Measurements from ENCODE around the gene ZNF689. TPM values are rescaled to one million over a fixed set of nuclear protein-coding genes. Genes with fewer than 3 reads are reported as not detected.
A peak's percentile ranks its signal among the peaks of the same experiment; 100 is the strongest.

Gene ZNF689
- total and polyA plus RNA-seq, 2 of the 13 experiments (the other 11 are each of a cell fraction or from before 2014, with no cell fraction given), result 9.7 to 19.5 TPM

DNA sequence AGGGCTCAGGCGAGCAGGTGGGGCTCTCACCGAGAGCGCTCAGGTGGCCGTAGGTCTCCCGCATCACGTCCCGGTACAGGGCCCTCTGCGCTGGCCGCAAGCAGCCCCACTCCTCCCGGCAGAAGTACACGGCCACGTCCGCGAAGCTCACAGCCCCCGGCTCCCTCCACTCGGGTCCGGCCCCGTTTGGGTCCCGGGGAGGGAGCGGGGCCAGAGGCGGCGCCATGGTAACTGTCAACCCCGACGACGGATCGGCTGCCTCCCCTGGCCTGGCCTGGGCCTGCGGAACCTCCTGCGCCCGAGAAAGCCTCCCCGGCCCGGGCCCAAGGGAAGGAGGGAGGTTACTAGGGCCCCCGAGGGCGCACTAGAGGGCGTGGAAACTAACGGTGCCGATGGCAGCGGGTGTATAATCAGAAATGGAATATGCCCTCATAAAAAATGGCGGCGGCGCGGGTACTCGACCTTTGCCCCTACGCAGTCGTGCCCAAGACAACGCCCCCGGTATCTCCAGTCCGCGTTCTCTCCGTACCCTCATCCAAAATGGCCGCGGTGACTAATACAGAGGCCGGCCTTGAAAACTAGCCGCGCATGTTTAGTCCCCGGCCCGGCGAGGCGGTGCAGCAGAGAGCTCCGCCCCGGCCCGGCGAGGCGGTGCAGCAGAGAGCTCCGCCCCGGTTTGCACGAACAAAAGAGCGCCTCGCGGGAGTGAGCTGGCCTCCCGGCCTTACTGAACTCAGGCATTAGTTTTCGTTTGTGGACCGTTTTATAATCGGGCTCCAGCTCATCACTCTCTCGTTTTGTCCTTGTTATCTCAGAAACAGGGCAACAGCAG is 52.0 kb downstream of the ZNF689 start, which contains the start of gene ZNF764:
TSS of gene ZNF764 (minus strand) at position 418 of the 832 bp plus-strand sequence. CDS start at position 226, 192 bp downstream.
- ChIA-PET POLR2A (interaction anchor here (0.5 to 4.0 kb wide), 48 partner anchors 9 to 559 kb away, joined by 3 to 187 read pairs (median 5); partner anchors contain the start of genes ALDOA, DCTPP1, KAT8 and PRR14), CTCF (ENCODE audit: low intra/inter-chr PET ratio, low total read pairs) (interaction anchor here (1.1 kb wide), 2 partner anchors 23 to 40 kb away, joined by 3 to 4 read pairs; partner anchors contain the start of gene ZNF747)
- H3K36me3 ChIP-seq (replicated peaks in 1 of 2; ENCODE audit: control insufficient read depth in 1 of 2, insufficient read depth in 2 of 2, low read length in 2 of 2), result peaks cover 0 to 25% of the 10 kb centered on the region in 2 experiments; a peak in 4 of 5 replicates
- intact Hi-C loops (cut with micrococcal nuclease; ENCODE audit: unreplicated experiment) (loop anchor here (1.0 to 5.0 kb wide), 4 partner anchors 13 to 39 kb away; partner anchors contain the start of genes ZNF688, ZNF747 and ZNF768), in situ Hi-C loops (cut with HindIII; ENCODE audit: extremely low pct_ligation_motif_present, low pct_unique_long_range_greater_than_20kb) (no loop called here)
- 1% methylated on average over 43 of the region's 74 CpGs for WGBS (ENCODE audit: low lambda C conversion rate)
- no peaks in the 10 kb centered on the region for H4K20me1 ChIP-seq (ENCODE audit: insufficient read depth, low read length)
- FAIRE-seq (peak; percentile 93), ATAC-seq (peak; percentile 95), DNase-seq (ENCODE audit: low spot score) (peak; percentile 99)
- no peaks in the 10 kb centered on the region for H3K27me3 ChIP-seq (ENCODE audit: control insufficient read depth in 1 of 2, insufficient read depth in 2 of 2, low read length in 2 of 2)
- peak within 1 kb of the TSS; percentile 73 to 82 (median 82) for H3K4me3 ChIP-seq (replicated peaks in 1 of 3; ENCODE audit: insufficient read depth in 1 of 3, low read depth in 2 of 3, low read length in 3 of 3)
- peaks cover 40% of the 10 kb centered on the region for H3K4me1 ChIP-seq (ENCODE audit: insufficient read depth, low read length)
- peak within 1 kb of the TSS; percentile 95 for H3K9ac ChIP-seq (ENCODE audit: insufficient read depth, low read depth, low read length)
- H3K9me3 ChIP-seq (ENCODE audit: low read length), result no peaks in the 10 kb centered on the region
- peak within 1 kb of the TSS; percentile 95 for H3K27ac ChIP-seq (ENCODE audit: extremely low read length, insufficient read depth, low read length)
- peak within 1 kb of the TSS; percentile 78 for H2AFZ ChIP-seq (ENCODE audit: low read length)
- TSS peak; percentile 66 for BruUV-seq (replicated peaks)
- peaks cover 21% of the 10 kb centered on the region for H3K79me2 ChIP-seq (ENCODE audit: insufficient read depth, low read length)
- H3K4me2 ChIP-seq (ENCODE audit: low read depth, low read length), result peak within 1 kb of the TSS; percentile 93
- peak; percentile 77 for TF ChIP-seq ARNTL (CRISPR knock-in tag; IDR thresholded peaks at IDR 0.05)
- TF ChIP-seq, protein P1, sequence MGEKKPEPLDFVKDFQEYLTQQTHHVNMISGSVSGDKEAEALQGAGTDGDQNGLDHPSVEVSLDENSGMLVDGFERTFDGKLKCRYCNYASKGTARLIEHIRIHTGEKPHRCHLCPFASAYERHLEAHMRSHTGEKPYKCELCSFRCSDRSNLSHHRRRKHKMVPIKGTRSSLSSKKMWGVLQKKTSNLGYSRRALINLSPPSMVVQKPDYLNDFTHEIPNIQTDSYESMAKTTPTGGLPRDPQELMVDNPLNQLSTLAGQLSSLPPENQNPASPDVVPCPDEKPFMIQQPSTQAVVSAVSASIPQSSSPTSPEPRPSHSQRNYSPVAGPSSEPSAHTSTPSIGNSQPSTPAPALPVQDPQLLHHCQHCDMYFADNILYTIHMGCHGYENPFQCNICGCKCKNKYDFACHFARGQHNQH (CRISPR knock-in tag; IDR thresholded peaks at IDR 0.05), result peak; percentile 89
- TF ChIP-seq KMT2A (CRISPR knock-in tag; IDR thresholded peaks at IDR 0.05), result peak; percentile 69
- no peak for TF ChIP-seq ATM (IDR thresholded peaks at IDR 0.05; ENCODE audit: borderline replicate concordance)
- no peak for TF ChIP-seq RBM22 (optimal IDR thresholded peaks at IDR 0.05; ENCODE audit: low read length)
- peak; percentile 28 for TF ChIP-seq NCOA2 (CRISPR knock-in tag; IDR thresholded peaks at IDR 0.05)
- peak; percentile 90; the same call in 1 of the 2 replicates for TF ChIP-seq DNMT1 (CRISPR knock-in tag; IDR thresholded peaks at IDR 0.05)
- TF ChIP-seq ZNF678 (CRISPR knock-in tag; IDR thresholded peaks at IDR 0.05), result peak; percentile 76; the same call in 1 of the 2 replicates
- TF ChIP-seq ELF4 (CRISPR knock-in tag; IDR thresholded peaks at IDR 0.05; ENCODE audit: borderline replicate concordance), result no peak
- no peak for TF ChIP-seq ZNF557 (CRISPR knock-in tag; IDR thresholded peaks at IDR 0.05)
- TF ChIP-seq, protein P2, sequence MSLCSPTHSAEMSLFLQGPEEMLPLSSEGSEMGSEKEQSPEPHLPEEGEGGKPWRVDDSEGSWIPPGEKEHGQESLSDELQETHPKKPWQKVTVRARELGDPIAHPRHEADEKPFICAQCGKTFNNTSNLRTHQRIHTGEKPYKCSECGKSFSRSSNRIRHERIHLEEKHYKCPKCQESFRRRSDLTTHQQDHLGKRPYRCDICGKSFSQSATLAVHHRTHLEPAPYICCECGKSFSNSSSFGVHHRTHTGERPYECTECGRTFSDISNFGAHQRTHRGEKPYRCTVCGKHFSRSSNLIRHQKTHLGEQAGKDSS (CRISPR knock-in tag; IDR thresholded peaks at IDR 0.05; ENCODE audit: borderline replicate concordance, low read depth), result peak; percentile 62; the same call in 1 of the 2 replicates
- TF ChIP-seq TOE1 (CRISPR knock-in tag; IDR thresholded peaks at IDR 0.05), result no peak
- TF ChIP-seq SALL2 (CRISPR knock-in tag; IDR thresholded peaks at IDR 0.05), result peak; percentile 73; the same call in 1 of the 2 replicates
- TF ChIP-seq ZNF326 (CRISPR knock-in tag; IDR thresholded peaks at IDR 0.05; ENCODE audit: borderline replicate concordance), result no peak
- peak; percentile 55; the same call in 1 of the 2 replicates for TF ChIP-seq ZNF329 (CRISPR knock-in tag; IDR thresholded peaks at IDR 0.05; ENCODE audit: low read depth)
- TF ChIP-seq, protein P3, sequence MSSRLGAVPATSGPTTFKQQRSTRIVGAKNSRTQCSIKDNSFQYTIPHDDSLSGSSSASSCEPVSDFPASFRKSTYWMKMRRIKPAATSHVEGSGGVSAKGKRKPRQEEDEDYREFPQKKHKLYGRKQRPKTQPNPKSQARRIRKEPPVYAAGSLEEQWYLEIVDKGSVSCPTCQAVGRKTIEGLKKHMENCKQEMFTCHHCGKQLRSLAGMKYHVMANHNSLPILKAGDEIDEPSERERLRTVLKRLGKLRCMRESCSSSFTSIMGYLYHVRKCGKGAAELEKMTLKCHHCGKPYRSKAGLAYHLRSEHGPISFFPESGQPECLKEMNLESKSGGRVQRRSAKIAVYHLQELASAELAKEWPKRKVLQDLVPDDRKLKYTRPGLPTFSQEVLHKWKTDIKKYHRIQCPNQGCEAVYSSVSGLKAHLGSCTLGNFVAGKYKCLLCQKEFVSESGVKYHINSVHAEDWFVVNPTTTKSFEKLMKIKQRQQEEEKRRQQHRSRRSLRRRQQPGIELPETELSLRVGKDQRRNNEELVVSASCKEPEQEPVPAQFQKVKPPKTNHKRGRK (CRISPR knock-in tag; IDR thresholded peaks at IDR 0.05), result no peak
- no peak for TF ChIP-seq ZFP36 (IDR thresholded peaks at IDR 0.05; ENCODE audit: borderline replicate concordance, low read depth, low read length, partially characterized antibody)
- no peak; the same call in 1 of the 2 replicates for TF ChIP-seq RELA (CRISPR knock-in tag; IDR thresholded peaks at IDR 0.05)
- TF ChIP-seq MAF1 (CRISPR knock-in tag; IDR thresholded peaks at IDR 0.05; ENCODE audit: borderline replicate concordance), result peak; percentile 21; the same call in 1 of the 2 replicates
- no peak for TF ChIP-seq ZFP62 (CRISPR knock-in tag; IDR thresholded peaks at IDR 0.05)
- no peak for TF ChIP-seq PAWR (CRISPR knock-in tag; IDR thresholded peaks at IDR 0.05; ENCODE audit: borderline replicate concordance)

Measured in HepG2 (cell line).